Ascending aorta (tissue), 2 donors: Measurements from ENCODE around the gene EVC2. TPM values are rescaled to one million over a fixed set of nuclear protein-coding genes. Genes with fewer than 3 reads are reported as not detected.
A peak's percentile ranks its signal among the peaks of the same experiment; 100 is the strongest.

Experiments
- DNase-seq, 2 donors: peaks; one replicate each; pipeline ENCODE4 v3.0.0-alpha.2; 2019; ENCODE audit warnings: low spot score in 2 of 2
- H3K27ac ChIP-seq, 2 donors: fragments of 200-600 bp; sonication (generic); one replicate each; pipeline ENCODE4 v1.5.1; 2016 to 2017; ENCODE audit warnings: mild to moderate bottlenecking in 1 of 2
- H3K27me3 ChIP-seq: fragments of 200-600 bp; sonication (generic); one replicate; pipeline ENCODE4 v1.5.1; 2017
- H3K36me3 ChIP-seq, 2 donors: fragments of 200-600 bp; sonication (generic); one replicate each; pipeline ENCODE4 v1.5.1; 2016
- H3K4me1 ChIP-seq, 2 donors: fragments of 200-600 bp; sonication (generic); one replicate each; pipeline ENCODE4 v1.5.1; 2016 to 2017; ENCODE audit warnings: mild to moderate bottlenecking in 1 of 2
- H3K4me3 ChIP-seq, 2 donors: fragments of 200-600 bp; sonication (generic); one replicate each; pipeline ENCODE4 v1.5.1; 2016 to 2017; ENCODE audit warnings: mild to moderate bottlenecking in 1 of 2
- H3K9me3 ChIP-seq, 2 donors: fragments of 200-600 bp; sonication (generic); one replicate each; pipeline ENCODE4 v1.5.1; 2016
- intact Hi-C: fragments of 100-400 bp; cut with DNase I; formaldehyde crosslinking; loops from one replicate; pipeline ENCODE4 v1.15.1; 2023
- total RNA-seq: library from RNA; depleted of rRNA; stranded (reverse); fragments of >200 nt; gene quantifications from one replicate; pipeline ENCODE4 v1.1.0, GENCODE V29; 2016
- TF ChIP-seq, protein P1 (sequence below), 3 experiments: fragments of 200-600 bp in 2 of 3; fragments of 450-650 bp in 1 of 3; sonication (generic) in 2 of 3; IDR thresholded peaks; one replicate each; pipeline ENCODE4 v1.5.1; 2016 to 2019; ENCODE audit warnings: antibody characterized with exemption in 3 of 3, mild to moderate bottlenecking in 1 of 3, moderate library complexity in 1 of 3

The EVC2 gene
- total RNA-seq, 1 donor from 2014 or later: 5.7 TPM

DNA sequence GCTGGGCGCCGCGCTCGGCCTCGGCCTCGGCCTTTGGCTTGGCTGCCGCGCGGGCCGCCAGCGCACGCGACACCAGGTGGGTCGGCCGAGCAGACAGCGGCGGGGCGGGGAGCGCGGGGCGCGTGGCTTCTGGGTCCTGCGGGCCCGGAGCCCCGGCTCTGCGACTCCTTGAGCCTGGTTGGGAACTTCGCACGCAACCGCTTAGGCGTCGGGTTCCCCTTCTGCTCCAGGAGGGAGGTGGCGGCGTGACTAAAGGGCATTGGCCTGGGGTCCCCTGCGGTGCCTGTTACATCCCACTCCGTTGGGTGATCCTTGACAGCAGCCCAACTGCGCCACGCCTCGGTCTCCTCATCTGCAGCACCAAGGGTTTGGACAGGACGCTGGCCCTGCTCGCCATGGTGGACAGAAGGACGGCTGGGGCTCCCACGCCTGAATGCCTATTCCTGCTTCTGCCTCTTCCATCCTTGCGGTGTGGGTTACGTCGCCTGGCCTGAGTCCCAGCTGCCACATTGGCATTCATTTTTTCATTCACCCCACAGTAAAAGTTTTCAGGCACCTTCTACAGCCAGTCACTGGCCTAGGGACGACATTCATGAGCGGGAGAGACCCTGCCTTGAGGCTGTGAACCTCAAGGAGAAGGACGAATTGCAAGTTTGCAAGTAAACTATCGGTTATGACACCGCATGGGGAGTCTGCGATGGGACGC lies 3.3 kb upstream of the EVC2 start:
- peak overlapping the region; percentile 69 to 87 for H3K4me3 ChIP-seq
- H3K4me1 ChIP-seq: peaks cover 0 to 34% of the 10 kb centered on the region in 2 donors
- H3K27me3 ChIP-seq: no peaks in the 10 kb centered on the region
- peak in 1 of 2 donors; percentile 69 for DNase-seq
- peaks cover 0 to 6% of the 10 kb centered on the region in 2 donors for H3K9me3 ChIP-seq
- intact Hi-C loops: no loop called here
- H3K36me3 ChIP-seq: peaks cover 0 to 3% of the 10 kb centered on the region in 2 donors
- TF ChIP-seq, protein P1, sequence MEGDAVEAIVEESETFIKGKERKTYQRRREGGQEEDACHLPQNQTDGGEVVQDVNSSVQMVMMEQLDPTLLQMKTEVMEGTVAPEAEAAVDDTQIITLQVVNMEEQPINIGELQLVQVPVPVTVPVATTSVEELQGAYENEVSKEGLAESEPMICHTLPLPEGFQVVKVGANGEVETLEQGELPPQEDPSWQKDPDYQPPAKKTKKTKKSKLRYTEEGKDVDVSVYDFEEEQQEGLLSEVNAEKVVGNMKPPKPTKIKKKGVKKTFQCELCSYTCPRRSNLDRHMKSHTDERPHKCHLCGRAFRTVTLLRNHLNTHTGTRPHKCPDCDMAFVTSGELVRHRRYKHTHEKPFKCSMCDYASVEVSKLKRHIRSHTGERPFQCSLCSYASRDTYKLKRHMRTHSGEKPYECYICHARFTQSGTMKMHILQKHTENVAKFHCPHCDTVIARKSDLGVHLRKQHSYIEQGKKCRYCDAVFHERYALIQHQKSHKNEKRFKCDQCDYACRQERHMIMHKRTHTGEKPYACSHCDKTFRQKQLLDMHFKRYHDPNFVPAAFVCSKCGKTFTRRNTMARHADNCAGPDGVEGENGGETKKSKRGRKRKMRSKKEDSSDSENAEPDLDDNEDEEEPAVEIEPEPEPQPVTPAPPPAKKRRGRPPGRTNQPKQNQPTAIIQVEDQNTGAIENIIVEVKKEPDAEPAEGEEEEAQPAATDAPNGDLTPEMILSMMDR (IDR thresholded peaks at IDR 0.05): no peak
- peak overlapping the region; percentile 71 to 96 for H3K27ac ChIP-seq

DNA sequence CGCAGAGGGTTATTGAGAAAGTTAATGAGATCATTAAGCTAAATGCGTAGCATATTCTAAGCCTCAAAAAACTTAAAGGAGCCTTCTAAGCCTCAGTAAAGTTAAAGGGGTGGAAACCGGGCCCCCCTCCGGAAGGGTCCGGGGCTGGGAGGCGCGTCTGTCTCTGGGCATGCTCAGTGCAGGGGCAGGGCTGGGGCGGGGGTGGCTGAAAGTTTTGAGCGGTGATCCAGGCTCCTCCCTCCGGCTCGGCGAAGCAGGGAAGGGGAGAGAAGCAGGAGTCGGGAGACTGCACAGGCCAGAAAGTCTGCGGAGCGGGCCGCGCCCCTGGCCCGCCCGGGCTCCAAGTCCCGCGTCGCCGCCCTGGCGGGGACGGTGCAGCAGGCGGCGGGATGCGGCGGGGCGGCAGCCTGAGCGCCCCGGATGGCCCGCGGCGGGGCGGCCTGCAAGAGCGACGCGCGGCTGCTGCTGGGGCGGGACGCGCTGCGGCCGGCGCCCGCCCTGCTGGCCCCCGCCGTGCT lies 2.7 kb upstream of the EVC2 start, which contains the start of gene EVC:
EVC (plus strand) TSS at position 241 of the 518 bp plus-strand sequence; CDS start at position 421, 180 bp downstream.
- TF ChIP-seq, protein P1 (IDR thresholded peaks at IDR 0.05): no peak

DNA sequence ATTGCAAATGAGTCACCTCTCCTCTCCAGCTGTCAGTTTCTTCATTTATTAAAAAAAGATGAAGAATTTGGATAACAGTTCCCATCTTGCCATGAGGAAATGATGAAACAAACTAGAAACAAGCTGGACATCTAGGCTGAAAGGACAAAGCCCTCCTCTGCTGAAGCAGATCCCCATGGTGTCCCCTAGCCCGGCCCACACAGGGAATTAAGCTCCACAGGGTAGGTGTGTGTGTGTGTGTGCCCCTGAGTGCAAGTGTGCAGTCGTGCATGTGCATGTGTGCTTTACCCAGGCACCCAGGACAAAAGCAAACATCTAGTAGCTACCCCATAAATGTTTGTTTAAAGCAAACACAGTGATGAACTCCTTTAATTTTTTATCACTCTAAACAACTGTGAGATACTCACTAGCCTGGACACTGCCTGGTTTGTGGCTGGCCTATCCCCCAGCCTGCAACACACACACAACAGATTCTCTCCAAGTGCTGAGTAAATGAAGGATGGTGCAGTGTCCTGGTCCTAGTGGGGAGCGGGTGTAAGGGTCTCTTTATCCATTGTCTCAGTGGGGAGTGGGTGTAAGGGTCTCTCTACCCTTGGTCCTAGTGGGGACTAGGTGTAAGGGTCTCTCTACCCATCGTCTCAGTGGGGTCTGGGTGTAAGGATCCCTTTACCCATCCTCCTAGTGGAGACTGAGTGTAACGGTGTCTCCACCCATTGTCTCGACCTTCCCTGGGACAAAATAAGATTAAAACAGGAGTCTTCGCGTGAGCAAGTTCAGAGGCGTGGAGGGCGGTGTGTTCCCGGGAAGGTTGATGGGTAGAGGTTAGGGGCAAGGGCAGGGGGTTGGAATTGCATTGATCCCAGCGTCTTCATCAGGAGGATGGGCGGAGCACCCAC lies 2.0 kb upstream of the EVC2 start:
- Histone ChIP-seq H3K4me1 (peaks cover 0 to 37% of the 10 kb centered on the region in 2 donors), H3K27ac (peak overlapping the region; percentile 96), H3K36me3 (peaks cover 0 to 2% of the 10 kb centered on the region in 2 donors), H3K9me3 (peaks cover 0 to 5% of the 10 kb centered on the region in 2 donors), H3K27me3 (no peaks in the 10 kb centered on the region), H3K4me3 (peak overlapping the region; percentile 69 to 87)
- intact Hi-C loops: loop anchor here (1.0 kb wide), 2 partner anchors 21 to 37 kb away; no protein-coding TSS in a partner anchor
- no peak for DNase-seq
- TF ChIP-seq, protein P1 (IDR thresholded peaks at IDR 0.05): peak; percentile 28 to 39 (median 36)

More for the DNA sequence above, 2.7 kb upstream of the EVC2 start, which contains the start of gene EVC:
- Histone ChIP-seq H3K27ac (peak within 1 kb of the TSS; percentile 96), H3K36me3 (peaks cover 0 to 3% of the 10 kb centered on the region in 2 donors), H3K9me3 (peaks cover 0 to 6% of the 10 kb centered on the region in 2 donors), H3K4me3 (peak within 1 kb of the TSS; percentile 69 to 87), H3K4me1 (peaks cover 0 to 37% of the 10 kb centered on the region in 2 donors), H3K27me3 (no peaks in the 10 kb centered on the region)
- DNase-seq: peak; percentile 29 to 92
- intact Hi-C loops: loop anchor here (1.0 kb wide), 2 partner anchors 20 to 36 kb away; no protein-coding TSS in a partner anchor

DNA sequence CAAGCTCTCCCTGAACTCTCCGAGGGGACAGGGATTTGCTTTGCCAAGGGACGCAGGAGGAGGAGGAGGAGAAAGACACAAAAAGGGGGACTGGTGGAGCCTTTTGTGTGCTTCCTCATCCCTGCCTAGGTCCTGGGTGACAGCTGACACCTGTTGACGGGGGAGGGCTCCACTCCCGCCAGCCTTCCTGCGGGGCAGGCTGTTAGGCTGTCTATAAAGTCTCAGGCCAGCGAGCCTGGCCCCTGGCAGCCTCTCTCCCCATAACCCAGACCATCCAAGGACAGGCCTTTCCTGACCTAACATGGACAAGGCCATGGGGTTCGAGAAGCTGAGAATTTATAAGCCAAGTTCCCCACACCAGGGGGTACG lies 832 bp upstream of the EVC2 start:
- Histone ChIP-seq H3K36me3 (peaks cover 0 to 4% of the 10 kb centered on the region in 2 donors), H3K9me3 (no peaks in the 10 kb centered on the region), H3K4me3 (peak overlapping the region; percentile 90 to 91), H3K27ac (peak overlapping the region; percentile 96), H3K27me3 (no peaks in the 10 kb centered on the region), H3K4me1 (peaks cover 0 to 37% of the 10 kb centered on the region in 2 donors)
- TF ChIP-seq, protein P1 (IDR thresholded peaks at IDR 0.05): no peak
- DNase-seq: no peak
- intact Hi-C loops: loop anchor here (1.0 kb wide), 1 partner anchor 81 kb away; no protein-coding TSS in a partner anchor

DNA sequence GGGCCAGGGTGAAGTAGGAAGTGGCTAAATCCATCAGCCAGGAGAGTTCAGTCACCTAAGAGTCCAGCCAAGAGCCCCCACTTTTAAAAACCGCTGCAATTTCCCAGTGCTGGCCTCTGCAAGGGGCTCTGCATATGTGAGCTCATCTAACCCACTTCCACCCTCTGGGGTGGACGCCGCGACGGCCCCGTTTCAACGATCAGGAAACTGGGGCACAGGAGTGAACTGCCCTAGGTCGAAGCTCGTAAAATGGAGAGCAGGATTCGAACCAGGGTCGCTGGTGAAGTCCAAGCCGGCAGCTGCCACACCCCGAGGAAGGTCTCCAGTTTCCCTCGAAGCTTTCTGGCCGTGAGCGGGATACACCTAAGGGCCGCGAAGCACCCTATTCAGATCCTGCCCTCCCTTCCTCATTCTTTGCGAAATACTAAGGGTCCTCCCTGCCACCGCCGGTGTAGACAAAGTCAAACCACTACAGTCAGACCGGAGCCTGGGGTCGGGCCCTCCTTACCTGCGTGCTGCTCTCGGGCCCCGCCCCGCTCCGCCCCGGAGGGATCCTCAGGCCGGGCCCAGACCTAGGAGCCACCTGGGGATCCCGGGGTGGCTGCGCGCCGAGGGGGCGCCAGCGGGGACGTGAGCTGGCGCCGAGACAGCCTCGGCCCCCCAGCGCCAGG lies 446 bp downstream of the EVC2 start:
- Histone ChIP-seq H3K36me3 (peaks cover 0 to 6% of the 10 kb centered on the region in 2 donors), H3K4me3 (peak overlapping the region; percentile 90 to 91), H3K27me3 (no peaks in the 10 kb centered on the region), H3K27ac (peak overlapping the region; percentile 96), H3K4me1 (peaks cover 0 to 36% of the 10 kb centered on the region in 2 donors), H3K9me3 (no peaks in the 10 kb centered on the region)
- intact Hi-C loops: no loop called here
- TF ChIP-seq, protein P1 (IDR thresholded peaks at IDR 0.05): no peak
- no peak for DNase-seq
